Liver (tissue), 9 donors: ENCODE measurements around the gene CTTNBP2. TPM values are rescaled to one million over a fixed set of nuclear protein-coding genes. Genes with fewer than 3 reads are reported as not detected.

Source experiments
- DNase-seq: peaks from one replicate; pipeline ENCODE4 v3.0.0-alpha.2; 2017; ENCODE audit warnings: low spot score
- H3K27ac ChIP-seq, 2 donors: one replicate each; pipeline ENCODE4 v1.7.0; 2013; ENCODE audit warnings: inconsistent platforms in 2 of 2, low read length in 2 of 2, control low read depth in 1 of 2, low read depth in 1 of 2, mild to moderate bottlenecking in 1 of 2
- H3K27me3 ChIP-seq, 4 donors: one replicate each; pipeline versions ENCODE4 v1.6.1 to v1.7.0; 2013; ENCODE audit warnings: low read length in 3 of 4, inconsistent platforms in 1 of 4, mild to moderate bottlenecking in 1 of 4, moderate library complexity in 1 of 4; ENCODE audit not compliant: control insufficient read depth in 4 of 4, insufficient read depth in 4 of 4
- H3K36me3 ChIP-seq, 4 donors: one replicate each; pipeline versions ENCODE4 v1.6.1 to v1.7.0; 2013; ENCODE audit warnings: low read length in 3 of 4, mild to moderate bottlenecking in 3 of 4, low read depth in 1 of 4, moderate library complexity in 1 of 4; ENCODE audit not compliant: control insufficient read depth in 4 of 4, insufficient read depth in 3 of 4
- H3K4me1 ChIP-seq, 4 donors: one replicate each; pipeline versions ENCODE4 v1.6.1 to v1.7.0; 2013; ENCODE audit warnings: low read length in 3 of 4, mild to moderate bottlenecking in 3 of 4, moderate library complexity in 1 of 4; ENCODE audit not compliant: control insufficient read depth in 4 of 4, insufficient read depth in 4 of 4
- H3K4me3 ChIP-seq, 3 donors: one replicate each; pipeline versions ENCODE4 v1.6.1 to v1.7.0; 2013; ENCODE audit warnings: low read length in 3 of 3, control low read depth in 1 of 3, low read depth in 1 of 3, mild to moderate bottlenecking in 1 of 3
- H3K9ac ChIP-seq, 2 donors: one replicate each; pipeline ENCODE4 v1.7.0; 2013; ENCODE audit warnings: low read length in 2 of 2, mild to moderate bottlenecking in 2 of 2, moderate library complexity in 2 of 2, control low read depth in 1 of 2, low read depth in 1 of 2
- H3K9me3 ChIP-seq, 4 donors: one replicate each; pipeline versions ENCODE4 v1.6.1 to v1.7.0; 2013; ENCODE audit warnings: low read length in 3 of 4; ENCODE audit not compliant: control insufficient read depth in 4 of 4
- ATF3 ChIP-seq: IDR thresholded peaks from 2 replicates; pipeline ENCODE4 v1.6.1; 2016; ENCODE audit warnings: antibody characterized with exemption
- CTCF ChIP-seq: fragments of 150-350 bp; IDR thresholded peaks from 2 replicates; pipeline ENCODE4 v1.5.1; 2017; ENCODE audit warnings: improper control_type of control experiment, low read depth, low read length; ENCODE audit not compliant: missing input control
- FOXA1 ChIP-seq: IDR thresholded peaks from 2 replicates; pipeline ENCODE4 v1.6.1; 2016; ENCODE audit warnings: antibody characterized with exemption
- FOXA2 ChIP-seq: IDR thresholded peaks from 2 replicates; pipeline ENCODE4 v1.6.1; 2016; ENCODE audit warnings: antibody characterized with exemption
- GABPA ChIP-seq, 2 donors: IDR thresholded peaks in 1 of 2; conservative IDR thresholded peaks in 1 of 2; 2 replicates each; pipeline ENCODE4 v1.6.1; 2016; ENCODE audit warnings: antibody characterized with exemption in 2 of 2, mild to moderate bottlenecking in 1 of 2, moderate library complexity in 1 of 2
- HNF4A ChIP-seq, 2 donors: conservative IDR thresholded peaks; 2 replicates each; pipeline ENCODE4 v1.6.1; 2016; ENCODE audit warnings: antibody characterized with exemption in 2 of 2, mild to moderate bottlenecking in 2 of 2
- HNF4G ChIP-seq: IDR thresholded peaks from 2 replicates; pipeline ENCODE4 v1.6.1; 2016; ENCODE audit warnings: antibody characterized with exemption
- MAX ChIP-seq: IDR thresholded peaks from 2 replicates; pipeline ENCODE4 v1.6.1; 2016; ENCODE audit warnings: antibody characterized with exemption
- NR2F2 ChIP-seq: IDR thresholded peaks from 2 replicates; pipeline ENCODE4 v1.6.1; 2016; ENCODE audit warnings: antibody characterized with exemption
- RAD21 ChIP-seq, 2 donors: IDR thresholded peaks; 2 replicates each; pipeline ENCODE4 v1.6.1; 2016; ENCODE audit warnings: antibody characterized with exemption in 2 of 2, mild to moderate bottlenecking in 2 of 2
- REST ChIP-seq: IDR thresholded peaks from 2 replicates; pipeline ENCODE4 v1.6.1; 2016; ENCODE audit warnings: antibody characterized with exemption, mild to moderate bottlenecking
- RXRA ChIP-seq, 2 donors: IDR thresholded peaks; 2 replicates each; pipeline ENCODE4 v1.6.1; 2017 to 2018; ENCODE audit warnings: antibody characterized with exemption in 2 of 2, mild to moderate bottlenecking in 1 of 2
- SP1 ChIP-seq: IDR thresholded peaks from 2 replicates; pipeline ENCODE4 v1.6.1; 2018; ENCODE audit warnings: antibody characterized with exemption, mild to moderate bottlenecking
- TAF1 ChIP-seq: conservative IDR thresholded peaks from 2 replicates; pipeline ENCODE4 v1.6.1; 2016; ENCODE audit warnings: antibody characterized with exemption, mild to moderate bottlenecking
- YY1 ChIP-seq: IDR thresholded peaks from 2 replicates; pipeline ENCODE4 v1.6.1; 2016; ENCODE audit warnings: antibody characterized with exemption, mild to moderate bottlenecking
- ZBTB33 ChIP-seq: IDR thresholded peaks from 2 replicates; pipeline ENCODE4 v1.6.1; 2016; ENCODE audit warnings: antibody characterized with exemption
- WGBS: extraction: QIAGEN DNeasy Blood & Tissue Kit; methylation state at CpG from one replicate; pipeline ENCODE4 v1.1.7; 2013; 5-methylcytosine and 5-hydroxymethylcytosine counted together
- polyA plus RNA-seq, 2 donors: library from polyadenylated mRNA; stranded (reverse) in 1 of 2; unstranded in 1 of 2; fragments of 200-250 nt in 1 of 2; fragments of >200 nt in 1 of 2; fragmentation: Nextera tagmentation in 1 of 2; extraction: Ambion mirVana in 1 of 2; gene quantifications; one replicate each; pipeline versions ENCODE4 v1.2.1 to v1.2.3, GENCODE V29; 2013 to 2015
- total RNA-seq, 2 donors: library from RNA; depleted of rRNA; stranded (reverse); fragments of >200 nt; gene quantifications; one replicate each; pipeline ENCODE4 v1.2.3, GENCODE V29; 2014
- donor health status: healthy.
- donor health status: healthy.
- donor health status: healthy.
- donor health status: healthy.
- donor health status: healthy.

Gene CTTNBP2
- total and polyA plus RNA-seq, 4 donors: 1.2 to 1.7 (median 1.5) TPM

- Histone ChIP-seq H3K4me1 (peaks cover 0 to 13% (median 5%) of the 10 kb centered on the region in 4 donors), H3K4me3 (no peak overlapping the region), H3K36me3 (no peaks in the 10 kb centered on the region), H3K9me3 (no peaks in the 10 kb centered on the region), H3K27me3 (no peaks in the 10 kb centered on the region), H3K9ac (no peak overlapping the region), H3K27ac (no peak overlapping the region)
- TF ChIP-seq ATF3 (no peak), CTCF (no peak), FOXA2 (no peak), TAF1 (no peak)
- WGBS: 71% methylated on average over 3 of the region's 3 CpGs
- no peak for DNase-seq
These were observed 197.5 kb downstream of the CTTNBP2 start for GRCh38 chr7:117675497-117676435.

- no peaks in the 10 kb centered on the region for H3K36me3 ChIP-seq
- no peak for TF ChIP-seq FOXA1
- no peak for TF ChIP-seq HNF4G
- TF ChIP-seq REST: no peak
- TF ChIP-seq HNF4A (conservative IDR thresholded peaks at IDR 0.05): no peak
- TF ChIP-seq ZBTB33: no peak
- TF ChIP-seq NR2F2: no peak
- TF ChIP-seq TAF1: no peak
- TF ChIP-seq MAX: no peak
- no peak for TF ChIP-seq SP1
- no peak for TF ChIP-seq RXRA (IDR thresholded peaks at IDR 0.05)
- no peak for TF ChIP-seq RAD21 (IDR thresholded peaks at IDR 0.05)
- TF ChIP-seq ATF3: no peak
- TF ChIP-seq YY1: no peak
- no peak for TF ChIP-seq GABPA (IDR thresholded peaks at IDR 0.05 in 1 of 2, conservative IDR thresholded peaks at IDR 0.05 in 1 of 2)
- peaks cover 0 to 13% (median 5%) of the 10 kb centered on the region in 4 donors for H3K4me1 ChIP-seq
- DNase-seq: no peak
- WGBS: 6% methylated on average over 3 of the region's 3 CpGs
- no peak overlapping the region for H3K27ac ChIP-seq
- H3K27me3 ChIP-seq: no peaks in the 10 kb centered on the region
- no peak overlapping the region for H3K4me3 ChIP-seq
- no peaks in the 10 kb centered on the region for H3K9me3 ChIP-seq
- H3K9ac ChIP-seq: no peak overlapping the region
These were observed 198.6 kb downstream of the CTTNBP2 start for GRCh38 chr7:117674617-117675016.
